ENCODE results near the gene TLX3.
"Not testable (repeated sequence)": the region's sequence is repeated elsewhere in the genome, so short reads cannot be mapped to it uniquely, and the experiment has no call there.

The TLX3 gene

DNA sequence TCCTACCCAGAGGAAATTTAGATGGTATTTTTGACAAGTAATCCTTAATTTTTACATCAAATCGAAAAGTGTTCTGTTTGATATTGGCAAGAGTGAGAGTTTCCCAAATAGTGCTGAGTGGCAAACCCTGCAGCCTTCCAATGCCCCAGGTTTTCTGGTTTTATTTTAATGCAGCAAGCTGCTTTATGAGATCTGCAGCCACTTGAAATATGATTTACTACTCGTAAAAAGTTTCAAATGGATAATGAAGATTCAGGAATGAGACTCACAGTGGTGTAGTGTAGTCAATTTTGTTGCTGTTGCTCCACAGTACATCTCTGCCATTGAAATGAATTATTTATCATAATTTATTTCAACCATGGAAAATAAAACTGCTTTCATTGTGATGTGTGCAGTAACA lies 23.6 kb upstream of the TLX3 start:
- TF ChIP-seq, protein P1, sequence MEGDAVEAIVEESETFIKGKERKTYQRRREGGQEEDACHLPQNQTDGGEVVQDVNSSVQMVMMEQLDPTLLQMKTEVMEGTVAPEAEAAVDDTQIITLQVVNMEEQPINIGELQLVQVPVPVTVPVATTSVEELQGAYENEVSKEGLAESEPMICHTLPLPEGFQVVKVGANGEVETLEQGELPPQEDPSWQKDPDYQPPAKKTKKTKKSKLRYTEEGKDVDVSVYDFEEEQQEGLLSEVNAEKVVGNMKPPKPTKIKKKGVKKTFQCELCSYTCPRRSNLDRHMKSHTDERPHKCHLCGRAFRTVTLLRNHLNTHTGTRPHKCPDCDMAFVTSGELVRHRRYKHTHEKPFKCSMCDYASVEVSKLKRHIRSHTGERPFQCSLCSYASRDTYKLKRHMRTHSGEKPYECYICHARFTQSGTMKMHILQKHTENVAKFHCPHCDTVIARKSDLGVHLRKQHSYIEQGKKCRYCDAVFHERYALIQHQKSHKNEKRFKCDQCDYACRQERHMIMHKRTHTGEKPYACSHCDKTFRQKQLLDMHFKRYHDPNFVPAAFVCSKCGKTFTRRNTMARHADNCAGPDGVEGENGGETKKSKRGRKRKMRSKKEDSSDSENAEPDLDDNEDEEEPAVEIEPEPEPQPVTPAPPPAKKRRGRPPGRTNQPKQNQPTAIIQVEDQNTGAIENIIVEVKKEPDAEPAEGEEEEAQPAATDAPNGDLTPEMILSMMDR (conservative IDR thresholded peaks at IDR 0.05; ENCODE audit: low read depth), result no peak
- DNase-seq (ENCODE audit: low spot score), result no peak
- CTCF ChIA-PET, result interaction anchor here (0.7 kb wide), 1 partner anchor 37 kb away, joined by 3 read pairs; no protein-coding TSS in a partner anchor
- POLR2A ChIA-PET (ENCODE audit: low non-redundant PET), result no interaction called here
- no peak overlapping the region for H3K27ac ChIP-seq

GRCh38 chr5:171288066-171288465 lies 21.0 kb upstream of the TLX3 start:
- ChIA-PET POLR2A (ENCODE audit: low non-redundant PET) (no interaction called here), CTCF (interaction anchor here (0.6 kb wide), 1 partner anchor 49 kb away, joined by 5 read pairs; no protein-coding TSS in a partner anchor)
- DNase-seq (ENCODE audit: low spot score), result no peak
- no peak overlapping the region for H3K27ac ChIP-seq
- TF ChIP-seq, protein P1 (conservative IDR thresholded peaks at IDR 0.05; ENCODE audit: low read depth), result no peak

GRCh38 chr5:171291371-171291770 lies 17.7 kb upstream of the TLX3 start:
- TF ChIP-seq, protein P1 (conservative IDR thresholded peaks at IDR 0.05; ENCODE audit: low read depth), result no peak
- DNase-seq (ENCODE audit: low spot score), result no peak
- ChIA-PET POLR2A (ENCODE audit: low non-redundant PET) (no interaction called here), CTCF (interaction anchor here (0.7 to 1.1 kb wide), 2 partner anchors 17 to 21 kb away, joined by 4 to 5 read pairs; no protein-coding TSS in a partner anchor)
- no peak overlapping the region for H3K27ac ChIP-seq

GRCh38 chr5:171295299-171295698 lies 13.7 kb upstream of the TLX3 start:
- no peak for DNase-seq (ENCODE audit: low spot score)
- TF ChIP-seq, protein P1 (conservative IDR thresholded peaks at IDR 0.05; ENCODE audit: low read depth), result no peak
- POLR2A ChIA-PET (ENCODE audit: low non-redundant PET), result no interaction called here
- no peak overlapping the region for H3K27ac ChIP-seq
- CTCF ChIA-PET, result no interaction called here

DNA sequence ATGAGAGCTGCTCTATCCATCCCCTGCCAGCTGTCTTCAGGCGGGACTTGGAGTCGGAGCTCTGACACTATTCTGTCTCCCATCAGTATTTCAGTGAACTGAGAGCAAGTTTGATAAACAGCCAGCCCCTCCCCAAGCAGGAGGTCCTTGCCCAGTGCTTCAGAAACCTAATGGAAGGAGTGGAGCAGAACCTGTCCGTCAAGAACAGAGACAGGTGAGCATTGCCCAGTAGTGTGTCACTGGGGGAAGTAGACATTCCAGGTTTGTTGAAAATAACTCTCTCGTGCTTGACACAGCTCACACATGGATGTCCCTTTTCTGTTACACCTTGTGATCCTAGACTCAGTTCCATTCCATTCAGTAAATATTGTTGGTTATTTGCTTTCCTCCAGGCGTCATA lies 13.2 kb upstream of the TLX3 start:
- CTCF ChIA-PET, result no interaction called here
- TF ChIP-seq, protein P1 (conservative IDR thresholded peaks at IDR 0.05; ENCODE audit: low read depth), result no peak
- no peak overlapping the region for H3K27ac ChIP-seq
- DNase-seq (ENCODE audit: low spot score), result no peak
- POLR2A ChIA-PET (ENCODE audit: low non-redundant PET), result no interaction called here

GRCh38 chr5:171297941-171298340 lies 11.1 kb upstream of the TLX3 start:
- POLR2A ChIA-PET (ENCODE audit: low non-redundant PET); DNase-seq (ENCODE audit: low spot score); H3K27ac ChIP-seq: not testable (repeated sequence)
- CTCF ChIA-PET, result interaction anchor here (0.9 kb wide), 1 partner anchor 53 kb away, joined by 3 read pairs; no protein-coding TSS in a partner anchor

GRCh38 chr5:171299228-171299627 lies 9.8 kb upstream of the TLX3 start:
- no peak for DNase-seq (ENCODE audit: low spot score)
- H3K27ac ChIP-seq, result no peak overlapping the region
- ChIA-PET CTCF (interaction anchor here (0.6 kb wide), 2 partner anchors 571 to 719 kb away, joined by 3 read pairs; no protein-coding TSS in a partner anchor), POLR2A (ENCODE audit: low non-redundant PET) (no interaction called here)
- TF ChIP-seq, protein P1 (conservative IDR thresholded peaks at IDR 0.05; ENCODE audit: low read depth), result no peak
